GM19467 (cell line): ENCODE results near the gene FMO5.

ENCODE experiments used
- ATAC-seq: cut with Tn5 transposase; IDR thresholded peaks from one replicate; pipeline ENCODE4 v1.9.1; 2021; ENCODE audit warnings: mild to moderate bottlenecking, moderate library complexity; ENCODE audit not compliant: unreplicated experiment

FMO5 gene

DNA sequence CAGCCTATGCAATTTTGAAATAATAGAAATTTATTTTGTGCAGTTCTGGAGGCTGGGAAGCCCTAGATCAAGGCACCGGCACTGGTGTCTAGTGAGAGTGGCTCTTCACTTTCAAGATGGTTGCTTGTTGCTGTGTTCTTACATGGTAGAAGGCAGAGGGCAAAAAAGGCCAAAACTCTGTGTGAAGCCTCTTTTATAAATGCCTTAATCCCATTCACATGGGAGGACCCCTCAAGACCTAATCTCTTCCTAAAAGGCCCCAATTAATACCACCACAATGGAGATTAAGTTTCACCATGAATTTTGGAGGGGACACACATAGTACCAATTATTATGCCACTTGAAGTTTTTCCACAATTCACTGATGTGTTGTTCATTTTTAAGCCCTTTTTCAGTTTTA is 73.9 kb downstream of the FMO5 start:
- no peak for ATAC-seq

DNA sequence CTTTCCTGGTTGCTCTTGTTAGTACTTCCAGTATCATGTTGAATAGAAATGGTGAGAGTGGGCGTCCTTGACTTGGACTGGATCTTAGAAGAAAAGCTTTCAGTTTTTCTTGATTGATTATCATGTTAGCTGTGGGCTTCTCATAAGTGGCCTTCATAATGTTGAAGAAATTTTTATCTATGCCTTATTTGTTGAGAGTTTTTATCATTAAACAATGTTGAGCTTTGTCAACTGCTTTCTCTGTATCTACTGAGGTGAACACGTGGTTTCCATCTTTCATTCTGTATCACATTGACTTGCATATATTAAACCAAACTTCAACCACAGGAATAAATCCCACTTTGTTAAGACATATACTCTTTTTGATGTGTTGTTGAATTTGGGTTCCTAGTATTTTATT is 82.3 kb downstream of the FMO5 start:
- no peak for ATAC-seq
